ENCODE results near the gene SIK3.

The SIK3 gene

GRCh38 chr11:116862185-116862584 is 236.0 kb downstream of the SIK3 start:
- Histone ChIP-seq H3K4me3 (replicated peaks; ENCODE audit: insufficient read depth, low read length) (no peak overlapping the region), H3K27me3 (ENCODE audit: insufficient read depth, poor library complexity, severe bottlenecking) (no peaks in the 10 kb centered on the region), H3K27ac (replicated peaks) (no peak overlapping the region)
- no peak for DNase-seq (ENCODE audit: low read depth in 1 of 2, low spot score in 1 of 2)
- TF ChIP-seq SPI1 (IDR thresholded peaks at IDR 0.05; ENCODE audit: borderline replicate concordance, low read depth) = no peak

DNA sequence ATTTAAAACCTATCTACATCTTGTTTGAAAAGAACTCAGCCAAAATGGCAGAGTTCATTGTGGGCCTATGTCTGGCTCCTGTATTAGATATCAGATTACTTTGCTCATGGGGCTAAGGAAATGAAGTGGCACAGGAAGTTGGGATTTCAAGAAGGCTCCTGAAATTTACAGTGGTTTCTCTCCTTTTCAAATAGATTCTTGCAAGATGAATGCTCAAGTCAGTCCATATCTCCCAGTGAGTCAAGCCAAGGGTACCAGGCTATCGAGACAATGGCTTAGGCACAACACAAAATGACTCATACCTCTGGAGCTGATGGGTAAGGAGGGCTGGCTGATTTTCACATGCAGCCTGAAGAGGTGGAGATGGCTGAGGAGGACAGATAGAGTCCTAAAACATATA is 236.7 kb downstream of the SIK3 start:
- DNase-seq (ENCODE audit: low read depth in 1 of 2, low spot score in 1 of 2) = no peak
- Histone ChIP-seq H3K4me3 (replicated peaks; ENCODE audit: insufficient read depth, low read length) (no peak overlapping the region), H3K27me3 (ENCODE audit: insufficient read depth, poor library complexity, severe bottlenecking) (no peaks in the 10 kb centered on the region), H3K27ac (replicated peaks) (no peak overlapping the region)
- TF ChIP-seq GABPA (IDR thresholded peaks at IDR 0.05; ENCODE audit: low read depth) (no peak), POLR2AphosphoS5 (IDR thresholded peaks at IDR 0.05; ENCODE audit: low read depth) (no peak), CTCF (IDR thresholded peaks at IDR 0.05; ENCODE audit: insufficient read depth, low read length) (no peak), REST (IDR thresholded peaks at IDR 0.05; ENCODE audit: insufficient replicate concordance, low read depth) (no peak), SPI1 (IDR thresholded peaks at IDR 0.05; ENCODE audit: borderline replicate concordance, low read depth) (no peak)

- Histone ChIP-seq H3K4me3 (replicated peaks; ENCODE audit: insufficient read depth, low read length) (no peak overlapping the region), H3K27me3 (ENCODE audit: insufficient read depth, poor library complexity, severe bottlenecking) (no peaks in the 10 kb centered on the region), H3K27ac (replicated peaks) (no peak overlapping the region)
- no peak for DNase-seq (ENCODE audit: low read depth in 1 of 2, low spot score in 1 of 2)
- TF ChIP-seq SPI1 (IDR thresholded peaks at IDR 0.05; ENCODE audit: borderline replicate concordance, low read depth) (no peak), POLR2AphosphoS5 (IDR thresholded peaks at IDR 0.05; ENCODE audit: low read depth) (no peak), GABPA (IDR thresholded peaks at IDR 0.05; ENCODE audit: low read depth) (no peak), REST (IDR thresholded peaks at IDR 0.05; ENCODE audit: insufficient replicate concordance, low read depth) (no peak), CTCF (IDR thresholded peaks at IDR 0.05; ENCODE audit: insufficient read depth, low read length) (no peak)
Measured at GRCh38 chr11:116860303-116860702, 237.9 kb downstream of the SIK3 start.

GRCh38 chr11:116859175-116859574 is 239.1 kb downstream of the SIK3 start:
- DNase-seq (ENCODE audit: low read depth in 1 of 2, low spot score in 1 of 2) = no peak
- Histone ChIP-seq H3K4me3 (replicated peaks; ENCODE audit: insufficient read depth, low read length) (no peak overlapping the region), H3K27ac (replicated peaks) (no peak overlapping the region), H3K27me3 (ENCODE audit: insufficient read depth, poor library complexity, severe bottlenecking) (no peaks in the 10 kb centered on the region)
- TF ChIP-seq REST (IDR thresholded peaks at IDR 0.05; ENCODE audit: insufficient replicate concordance, low read depth) (no peak), POLR2AphosphoS5 (IDR thresholded peaks at IDR 0.05; ENCODE audit: low read depth) (no peak), CTCF (IDR thresholded peaks at IDR 0.05; ENCODE audit: insufficient read depth, low read length) (no peak), SPI1 (IDR thresholded peaks at IDR 0.05; ENCODE audit: borderline replicate concordance, low read depth) (no peak), GABPA (IDR thresholded peaks at IDR 0.05; ENCODE audit: low read depth) (no peak)

All from HL-60 (cell line).